H1 (cell line): ENCODE measurements around the gene TMEM198. TPM values are rescaled to one million over a fixed set of nuclear protein-coding genes. Genes with fewer than 3 reads are reported as not detected.

Source experiments
- CTCF ChIA-PET: fragments of 300-600 bp; sonication (Branson Sonifier 250); formaldehyde crosslinking; loops from one replicate; lab custom pipeline; 2021; ENCODE audit not compliant: partially characterized antibody; lab: Charles Lee
- POLR2A ChIA-PET: fragments of 300-600 bp; sonication (Branson Sonifier 250); formaldehyde crosslinking; loops from one replicate; lab custom pipeline; 2021; ENCODE audit warnings: inconsistent platforms; ENCODE audit not compliant: partially characterized antibody; lab: Charles Lee
- DNase-seq, 2 experiments: peaks; one replicate each; pipeline versions ENCODE4 v3.0.0 to v3.0.0-alpha.2; 2010 to 2022; ENCODE audit warnings: low spot score in 2 of 2, low read depth in 1 of 2, mixed read lengths in 1 of 2
- FAIRE-seq: peaks from 2 replicates; lab custom pipeline; 2011; peaks lifted over from hg19 to GRCh38; lab: Jason Lieb, UNC
- H2AFZ ChIP-seq: 2 replicates; pipeline ENCODE4 v1.8.1; 2012; ENCODE audit warnings: low read length, inconsistent platforms
- H2AK5ac ChIP-seq: 2 replicates; pipeline ENCODE4 v1.6.1; 2013; ENCODE audit warnings: low read depth, low read length
- H2BK120ac ChIP-seq: replicated peaks from 2 replicates; pipeline ENCODE3; 2013; ENCODE audit warnings: low read depth, low read length, inconsistent platforms
- H2BK12ac ChIP-seq: 2 replicates; pipeline ENCODE4 v1.6.1; 2013; ENCODE audit warnings: low read depth, low read length
- H2BK15ac ChIP-seq: 2 replicates; pipeline ENCODE4 v1.6.1; 2013; ENCODE audit warnings: low read length
- H2BK20ac ChIP-seq: 2 replicates; pipeline ENCODE4 v1.6.1; 2013; ENCODE audit warnings: low read length
- H2BK5ac ChIP-seq: 2 replicates; pipeline ENCODE4 v1.6.1; 2013; ENCODE audit warnings: low read depth, low read length
- H3K14ac ChIP-seq: 2 replicates; pipeline ENCODE4 v1.6.1; 2013; ENCODE audit warnings: inconsistent platforms; ENCODE audit not compliant: insufficient read length
- H3K18ac ChIP-seq: 2 replicates; pipeline ENCODE4 v1.6.1; 2013; ENCODE audit warnings: low read length; ENCODE audit errors: extremely low read depth
- H3K23ac ChIP-seq: 2 replicates; pipeline ENCODE4 v1.6.1; 2013; ENCODE audit warnings: inconsistent platforms; ENCODE audit not compliant: insufficient read length
- H3K23me2 ChIP-seq: 2 replicates; pipeline ENCODE4 v1.6.1; 2013; ENCODE audit warnings: low read depth, low read length
- H3K27ac ChIP-seq: 2 replicates; pipeline ENCODE4 v1.6.1; 2011; ENCODE audit warnings: low read depth, low read length, inconsistent platforms
- H3K27me3 ChIP-seq, 4 experiments: replicated peaks in 1 of 4; 1 replicate in 1 of 4; 2 replicates in 3 of 4; pipeline versions ENCODE4 v1.6.1 to v1.8.1; 2011 to 2013; ENCODE audit warnings: low read length in 3 of 4, mild to moderate bottlenecking in 3 of 4, inconsistent platforms in 2 of 4, mixed read lengths in 2 of 4, moderate library complexity in 1 of 4; ENCODE audit not compliant: control insufficient read depth in 3 of 4, insufficient read depth in 3 of 4; ENCODE audit errors: extremely low read depth in 1 of 4
- H3K36me3 ChIP-seq, 4 experiments: 2 replicates each; pipeline versions ENCODE4 v1.6.1 to v1.8.1; 2011 to 2013; ENCODE audit warnings: mild to moderate bottlenecking in 4 of 4, low read length in 3 of 4, moderate library complexity in 2 of 4, control low read depth in 1 of 4, inconsistent platforms in 1 of 4; ENCODE audit not compliant: insufficient read depth in 4 of 4, control insufficient read depth in 2 of 4
- H3K4ac ChIP-seq: replicated peaks from 2 replicates; pipeline ENCODE3; 2013; ENCODE audit warnings: low read length, low read depth, mixed read lengths, inconsistent platforms; ENCODE audit not compliant: insufficient read length
- H3K4me1 ChIP-seq, 4 experiments: replicated peaks in 1 of 4; 1 replicate in 1 of 4; 2 replicates in 3 of 4; pipeline versions ENCODE4 v1.6.1 to v1.8.1; 2011 to 2013; ENCODE audit warnings: low read length in 3 of 4, inconsistent platforms in 2 of 4, mixed read lengths in 1 of 4; ENCODE audit not compliant: insufficient read depth in 4 of 4, control insufficient read depth in 3 of 4
- H3K4me2 ChIP-seq, 2 experiments: 2 replicates each; pipeline versions ENCODE4 v1.6.1 to v1.8.1; 2011 to 2013; ENCODE audit warnings: low read depth in 2 of 2, low read length in 2 of 2, control low read depth in 1 of 2, inconsistent platforms in 1 of 2, mild to moderate bottlenecking in 1 of 2; ENCODE audit not compliant: insufficient read depth in 1 of 2
- H3K4me3 ChIP-seq, 4 experiments: fragments of 200-600, 300-600 bp in 1 of 4; sonication (generic), shearing (Covaris generic), sonication (Bioruptor Twin) in 1 of 4; 2 replicates each; pipeline versions ENCODE4 v1.5.1 to v1.8.1; 2011 to 2016; ENCODE audit warnings: low read length in 4 of 4, low read depth in 3 of 4, control low read depth in 2 of 4, inconsistent platforms in 2 of 4, mild to moderate bottlenecking in 2 of 4, mixed read lengths in 1 of 4, moderate library complexity in 1 of 4; ENCODE audit not compliant: insufficient read depth in 2 of 4; ENCODE audit errors: extremely low read depth in 1 of 4
- H3K56ac ChIP-seq: replicated peaks from 2 replicates; pipeline ENCODE3; 2013; ENCODE audit warnings: low read depth, mild to moderate bottlenecking, mixed read lengths, low read length, inconsistent platforms; ENCODE audit not compliant: insufficient read length
- H3K79me1 ChIP-seq: 2 replicates; pipeline ENCODE4 v1.6.1; 2013; ENCODE audit warnings: low read depth, low read length, control low read depth
- H3K79me2 ChIP-seq, 2 experiments: 2 replicates each; pipeline versions ENCODE4 v1.6.1 to v1.8.1; 2012 to 2013; ENCODE audit warnings: low read length in 2 of 2, mild to moderate bottlenecking in 2 of 2, inconsistent platforms in 1 of 2; ENCODE audit not compliant: insufficient read depth in 2 of 2, control insufficient read depth in 1 of 2
- H3K9ac ChIP-seq, 4 experiments: replicated peaks in 1 of 4; 1 replicate in 1 of 4; 2 replicates in 3 of 4; pipeline versions ENCODE4 v1.6.1 to v1.8.1; 2011 to 2013; ENCODE audit warnings: low read depth in 3 of 4, low read length in 3 of 4, control low read depth in 2 of 4, mild to moderate bottlenecking in 2 of 4, moderate library complexity in 2 of 4, inconsistent platforms in 1 of 4; ENCODE audit errors: extremely low read depth in 1 of 4
- H3K9me3 ChIP-seq, 2 experiments: 2 replicates each; pipeline versions ENCODE4 v1.6.1 to v1.8.1; 2012 to 2013; ENCODE audit warnings: mild to moderate bottlenecking in 2 of 2, moderate library complexity in 2 of 2, control low read depth in 1 of 2, inconsistent platforms in 1 of 2, low read depth in 1 of 2, low read length in 1 of 2, mixed read lengths in 1 of 2; ENCODE audit not compliant: insufficient read depth in 2 of 2
- H4K20me1 ChIP-seq, 2 experiments: replicated peaks in 1 of 2; 2 replicates each; pipeline versions ENCODE3 to v1.8.1; 2011 to 2013; ENCODE audit warnings: inconsistent platforms in 2 of 2, low read length in 2 of 2, mild to moderate bottlenecking in 1 of 2; ENCODE audit not compliant: insufficient read depth in 2 of 2, control insufficient read depth in 1 of 2
- H4K5ac ChIP-seq: 2 replicates; pipeline ENCODE4 v1.6.1; 2013; ENCODE audit warnings: low read length, low read depth, mixed read lengths, inconsistent platforms; ENCODE audit not compliant: insufficient read length
- H4K8ac ChIP-seq: 2 replicates; pipeline ENCODE4 v1.8.0; 2013; ENCODE audit warnings: mild to moderate bottlenecking, moderate library complexity, low read length, inconsistent platforms; ENCODE audit not compliant: insufficient read depth; ENCODE audit errors: extremely low read depth
- H4K91ac ChIP-seq: replicated peaks from 2 replicates; pipeline ENCODE3; 2013; ENCODE audit warnings: low read length, mixed read lengths, inconsistent platforms; ENCODE audit not compliant: insufficient read length
- JUN ChIP-seq: IDR thresholded peaks from 2 replicates; pipeline ENCODE4 v1.6.1; 2011; ENCODE audit warnings: low read depth, mild to moderate bottlenecking, improper control_type of control experiment, low read length
- RNF2 ChIP-seq: fragments of 200-900, 300-1000 bp; sonication (generic); IDR thresholded peaks from 2 replicates; pipeline ENCODE4 v1.7.1; 2016; ENCODE audit warnings: borderline replicate concordance, low read depth, mild to moderate bottlenecking, antibody characterized with exemption, low read length; ENCODE audit not compliant: poor library complexity, severe bottlenecking; ENCODE audit errors: missing control alignments
- SP2 ChIP-seq: IDR thresholded peaks from 2 replicates; pipeline ENCODE4 v1.6.1; 2012; ENCODE audit warnings: mild to moderate bottlenecking, low read length, inconsistent platforms
- WGBS, 2 experiments: shearing (Covaris generic) in 1 of 2; methylation state at CpG; one replicate each; pipeline versions ENCODE4 v1.1.6 to v1.1.7; 2013 to 2015; ENCODE audit warnings: low lambda C conversion rate in 2 of 2, mixed read lengths in 2 of 2, inconsistent platforms in 1 of 2, low coverage in 1 of 2, missing lambda C conversion rate in 1 of 2; ENCODE audit not compliant: insufficient replicate concordance in 2 of 2, insufficient coverage in 1 of 2, insufficient read length in 1 of 2; ENCODE audit errors: extremely low coverage in 1 of 2, missing lambda C conversion rate in 1 of 2; 5-methylcytosine and 5-hydroxymethylcytosine counted together
- polyA plus RNA-seq, 7 experiments: library from polyadenylated mRNA; depleted of rRNA in 3 of 7; stranded (reverse) in 5 of 7; unstranded in 2 of 7; fragments of >200 nt in 5 of 7; fragments of 200-250 nt in 2 of 7; gene quantifications; 1 replicate in 5 of 7; 2 replicates in 1 of 7; 4 replicates in 1 of 7; pipeline versions ENCODE4 v1.2.1 to v1.2.3, GENCODE V29; 2011 to 2013; ENCODE audit warnings: missing spikeins in 2 of 7, mixed read lengths in 2 of 7
- total RNA-seq: library from RNA; stranded (reverse); fragmentation: NEBNext Ultra II Directional; extraction: Animal tissue kit (Norgen Biotek cat#: 25700); gene quantifications from 2 replicates; pipeline ENCODE4 v1.2.1, GENCODE V29; 2021

TMEM198 gene
- total and polyA plus RNA-seq, 2 of the 8 experiments (the other 6 are each of a cell fraction or from before 2014, with no cell fraction given): 10.2 to 10.4 TPM

GRCh38 chr2:219540784-219541504, 2.9 kb upstream of the TMEM198 start:
- Histone ChIP-seq H2AFZ (no peak overlapping the region), H3K9ac (no peak overlapping the region), H3K18ac (no peak overlapping the region), H2BK15ac (no peak overlapping the region), H2BK20ac (no peak overlapping the region), H3K79me1 (peaks cover 4% of the 10 kb centered on the region; the same call in 1 of the 2 replicates), H2BK120ac (no peak overlapping the region), H3K4me1 (peaks cover 5 to 28% (median 19%) of the 10 kb centered on the region in 4 experiments), H3K36me3 (peaks cover 4 to 22% (median 12%) of the 10 kb centered on the region in 4 experiments; a peak in 6 of 8 replicates), H3K14ac (no peak overlapping the region), H3K4me3 (no peak overlapping the region)
- POLR2A ChIA-PET: interaction anchor here (0.8 to 5.4 kb wide), 10 partner anchors 9 to 56 kb away, joined by 3 to 23 read pairs (median 6); partner anchors contain the start of genes INHA, OBSL1 and STK11IP
- DNase-seq: no peak
- TF ChIP-seq RNF2 (no peak), SP2 (no peak), JUN (no peak)
- TF ChIP-seq, all 59 proteins: peak for 0
- H2BK12ac ChIP-seq: no peak overlapping the region
- CTCF ChIA-PET: interaction anchor here (0.6 to 113.1 kb wide), 47 partner anchors 7 to 483 kb away, joined by 3 to 7248 read pairs (median 6); partner anchors contain the start of genes ASIC4, DES, GLB1L and GMPPA
- no peak overlapping the region for H3K27ac ChIP-seq
- WGBS, 2 experiments: 91% methylated on average over 12 of the region's 12 CpGs; no CpG with 5 or more reads in 1 of the 2 experiments
- peak overlapping the region; percentile 12 for H4K8ac ChIP-seq
- no peak overlapping the region for H3K23ac ChIP-seq
- H3K9me3 ChIP-seq: no peaks in the 10 kb centered on the region
- H2AK5ac ChIP-seq: no peak overlapping the region
- peaks cover 11 to 15% of the 10 kb centered on the region in 2 experiments for H4K20me1 ChIP-seq
- peak; percentile 7 for FAIRE-seq
- H2BK5ac ChIP-seq: no peak overlapping the region
- no peak overlapping the region for H3K56ac ChIP-seq
- H4K91ac ChIP-seq: no peak overlapping the region
- H4K5ac ChIP-seq: no peak overlapping the region
- peaks cover 0 to 4% (median 0%) of the 10 kb centered on the region in 4 experiments; a peak in 2 of 7 replicates for H3K27me3 ChIP-seq
- no peak overlapping the region; a peak in 1 of 4 replicates for H3K4me2 ChIP-seq
- H3K23me2 ChIP-seq: peaks cover 11% of the 10 kb centered on the region; the same call in 1 of the 2 replicates
- no peak overlapping the region for H3K4ac ChIP-seq
- H3K79me2 ChIP-seq: peaks cover 0 to 6% of the 10 kb centered on the region in 2 experiments; a peak in 1 of 4 replicates
